Thyroid gland (tissue), 4 donors: ENCODE measurements around the gene OGDH. TPM values are rescaled to one million over a fixed set of nuclear protein-coding genes. Genes with fewer than 3 reads are reported as not detected.

ENCODE experiments used
- DNase-seq, 2 donors: peaks; one replicate each; pipeline ENCODE4 v3.0.0-alpha.2; 2019
- H3K27ac ChIP-seq, 3 donors: fragments of 200-600 bp; sonication (generic); 1 replicate in 2 of 3; 2 replicates in 1 of 3; pipeline ENCODE4 v1.5.1; 2016 to 2019; ENCODE audit warnings: mild to moderate bottlenecking in 1 of 3, moderate library complexity in 1 of 3
- H3K27me3 ChIP-seq: fragments of 200-600 bp; sonication (generic); one replicate; pipeline ENCODE4 v1.5.1; 2019
- H3K36me3 ChIP-seq, 2 donors: fragments of 200-600 bp; sonication (generic); one replicate each; pipeline ENCODE4 v1.5.1; 2016 to 2019
- H3K4me1 ChIP-seq, 2 donors: fragments of 200-600 bp; sonication (generic); one replicate each; pipeline ENCODE4 v1.5.1; 2017 to 2019
- H3K4me3 ChIP-seq, 3 donors: fragments of 200-600 bp; sonication (generic); replicated peaks in 1 of 3; 1 replicate in 2 of 3; 2 replicates in 1 of 3; pipeline ENCODE4 v1.5.1; 2016; ENCODE audit warnings: mild to moderate bottlenecking in 1 of 3
- H3K9me3 ChIP-seq: fragments of 200-600 bp; sonication (generic); one replicate; pipeline ENCODE4 v1.5.1; 2017
- POLR2A ChIP-seq, 2 donors: fragments of 450-650 bp; IDR thresholded peaks; one replicate each; pipeline ENCODE4 v1.6.1; 2017; ENCODE audit warnings: antibody characterized with exemption in 2 of 2, mild to moderate bottlenecking in 2 of 2, moderate library complexity in 1 of 2
- WGBS, 2 donors: methylation state at CpG; one replicate each; pipeline ENCODE4 v1.1.5; 2017; 5-methylcytosine and 5-hydroxymethylcytosine counted together
- intact Hi-C: fragments of 100-400 bp; cut with DNase I; formaldehyde crosslinking; loops from one replicate; pipeline ENCODE4 v1.15.1; 2023
- total RNA-seq, 4 donors: library from RNA; depleted of rRNA; stranded (reverse); fragments of >200 nt; gene quantifications; one replicate each; pipeline ENCODE4 v1.2.3, GENCODE V29; 2016
- TF ChIP-seq, protein P1 (sequence below), 6 experiments: fragments of 200-600 bp in 3 of 6; fragments of 450-650 bp in 3 of 6; sonication (generic) in 3 of 6; IDR thresholded peaks; one replicate each; pipeline ENCODE4 v1.5.1; 2016 to 2019; ENCODE audit warnings: antibody characterized with exemption in 6 of 6, mild to moderate bottlenecking in 2 of 6, inconsistent platforms in 1 of 6, moderate library complexity in 1 of 6

Gene OGDH
- total RNA-seq, 4 donors from 2014 or later, result 108 to 325 (median 201) TPM

DNA sequence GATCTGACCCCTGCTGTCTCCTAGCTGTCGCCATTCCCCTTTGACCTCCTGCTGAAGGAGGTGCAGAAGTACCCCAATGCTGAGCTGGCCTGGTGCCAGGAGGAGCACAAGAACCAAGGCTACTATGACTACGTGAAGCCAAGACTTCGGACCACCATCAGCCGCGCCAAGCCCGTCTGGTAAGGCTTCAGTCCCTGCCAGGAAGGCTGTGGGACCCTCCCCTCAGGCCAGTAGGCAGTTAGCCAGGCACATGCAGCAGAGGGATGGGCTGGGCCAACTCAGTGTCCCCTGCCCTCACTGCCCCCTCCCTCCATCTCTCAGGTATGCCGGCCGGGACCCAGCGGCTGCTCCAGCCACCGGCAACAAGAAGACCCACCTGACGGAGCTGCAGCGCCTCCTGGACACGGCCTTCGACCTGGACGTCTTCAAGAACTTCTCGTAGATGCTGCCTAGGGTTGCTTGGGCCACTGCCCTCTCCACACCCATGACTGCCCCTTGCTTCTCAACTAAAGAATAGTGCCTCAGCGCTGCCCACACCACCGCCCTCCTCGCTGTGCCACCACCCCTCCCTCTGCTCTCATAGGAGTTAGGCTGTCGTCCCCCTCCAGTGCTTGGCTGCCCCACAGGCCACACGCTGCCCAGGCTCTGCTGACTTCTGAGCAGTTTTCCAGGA lies 101.3 kb downstream of the OGDH start:
- Histone ChIP-seq H3K4me3 (no peak overlapping the region), H3K4me1 (peaks cover 7 to 11% of the 10 kb centered on the region in 2 donors), H3K9me3 (no peaks in the 10 kb centered on the region), H3K36me3 (peaks cover 27 to 30% of the 10 kb centered on the region in 2 donors), H3K27me3 (no peaks in the 10 kb centered on the region), H3K27ac (peak overlapping the region in 1 of 3 donors; percentile 12)
- WGBS, 2 donors, result 94 to 96% methylated on average over 11 to 19 of the region's 21 CpGs
- TF ChIP-seq POLR2A (IDR thresholded peaks at IDR 0.05), result no peak
- TF ChIP-seq, protein P1, sequence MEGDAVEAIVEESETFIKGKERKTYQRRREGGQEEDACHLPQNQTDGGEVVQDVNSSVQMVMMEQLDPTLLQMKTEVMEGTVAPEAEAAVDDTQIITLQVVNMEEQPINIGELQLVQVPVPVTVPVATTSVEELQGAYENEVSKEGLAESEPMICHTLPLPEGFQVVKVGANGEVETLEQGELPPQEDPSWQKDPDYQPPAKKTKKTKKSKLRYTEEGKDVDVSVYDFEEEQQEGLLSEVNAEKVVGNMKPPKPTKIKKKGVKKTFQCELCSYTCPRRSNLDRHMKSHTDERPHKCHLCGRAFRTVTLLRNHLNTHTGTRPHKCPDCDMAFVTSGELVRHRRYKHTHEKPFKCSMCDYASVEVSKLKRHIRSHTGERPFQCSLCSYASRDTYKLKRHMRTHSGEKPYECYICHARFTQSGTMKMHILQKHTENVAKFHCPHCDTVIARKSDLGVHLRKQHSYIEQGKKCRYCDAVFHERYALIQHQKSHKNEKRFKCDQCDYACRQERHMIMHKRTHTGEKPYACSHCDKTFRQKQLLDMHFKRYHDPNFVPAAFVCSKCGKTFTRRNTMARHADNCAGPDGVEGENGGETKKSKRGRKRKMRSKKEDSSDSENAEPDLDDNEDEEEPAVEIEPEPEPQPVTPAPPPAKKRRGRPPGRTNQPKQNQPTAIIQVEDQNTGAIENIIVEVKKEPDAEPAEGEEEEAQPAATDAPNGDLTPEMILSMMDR (IDR thresholded peaks at IDR 0.05), result no peak
- intact Hi-C loops, result no loop called here
- no peak for DNase-seq

DNA sequence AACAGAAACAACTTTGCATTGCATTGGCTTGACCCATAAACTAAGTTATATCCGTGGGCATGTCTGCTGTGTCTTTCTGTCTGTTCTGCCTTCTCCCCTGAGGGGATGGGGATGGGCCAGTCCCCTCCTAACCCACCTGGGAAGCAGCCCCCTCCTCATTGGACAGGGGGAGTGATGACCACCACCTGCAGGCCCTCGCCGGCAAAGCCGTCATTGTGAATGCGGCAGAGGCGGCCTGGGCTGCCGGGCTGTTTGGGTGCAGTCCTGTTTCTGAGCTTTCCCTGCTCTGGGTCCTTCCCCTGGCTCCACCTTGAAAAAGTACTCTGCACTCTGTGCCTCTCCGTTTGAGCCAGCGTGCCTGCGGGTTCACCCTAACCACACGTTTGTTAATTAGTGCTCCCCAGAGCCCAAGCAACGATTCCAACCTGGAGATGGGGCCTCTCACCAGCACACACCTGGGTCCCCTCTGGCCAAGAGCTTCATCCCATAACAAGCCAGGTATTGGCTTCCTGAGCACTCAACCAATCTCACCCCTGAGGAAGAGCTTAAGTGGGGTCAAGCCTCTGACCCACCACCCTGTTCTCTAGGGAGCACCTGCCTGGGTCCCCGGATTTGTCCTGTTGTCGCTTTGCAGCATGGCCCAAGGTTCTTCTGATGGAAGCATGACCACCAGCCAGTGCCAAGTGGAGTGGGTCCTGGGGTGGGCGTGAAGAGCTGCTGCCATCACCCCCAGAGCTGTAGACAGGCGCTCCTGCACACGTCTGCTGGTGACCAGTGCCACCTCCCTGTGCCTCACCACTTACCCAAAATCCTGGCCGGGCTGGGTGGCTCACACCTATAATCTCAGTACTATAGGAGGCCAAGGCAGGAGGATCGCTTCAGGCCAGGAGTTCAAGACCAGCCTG lies 102.8 kb downstream of the OGDH start:
- Histone ChIP-seq H3K27ac (no peak overlapping the region), H3K4me1 (peaks cover 7 to 9% of the 10 kb centered on the region in 2 donors), H3K27me3 (no peaks in the 10 kb centered on the region), H3K36me3 (peaks cover 27 to 30% of the 10 kb centered on the region in 2 donors), H3K9me3 (no peaks in the 10 kb centered on the region), H3K4me3 (no peak overlapping the region)
- no peak for DNase-seq
- intact Hi-C loops, result no loop called here
- 88 to 90% methylated on average over 18 to 19 of the region's 19 CpGs for WGBS, 2 donors
- TF ChIP-seq, protein P1 (IDR thresholded peaks at IDR 0.05), result no peak
- no peak for TF ChIP-seq POLR2A (IDR thresholded peaks at IDR 0.05)

DNA sequence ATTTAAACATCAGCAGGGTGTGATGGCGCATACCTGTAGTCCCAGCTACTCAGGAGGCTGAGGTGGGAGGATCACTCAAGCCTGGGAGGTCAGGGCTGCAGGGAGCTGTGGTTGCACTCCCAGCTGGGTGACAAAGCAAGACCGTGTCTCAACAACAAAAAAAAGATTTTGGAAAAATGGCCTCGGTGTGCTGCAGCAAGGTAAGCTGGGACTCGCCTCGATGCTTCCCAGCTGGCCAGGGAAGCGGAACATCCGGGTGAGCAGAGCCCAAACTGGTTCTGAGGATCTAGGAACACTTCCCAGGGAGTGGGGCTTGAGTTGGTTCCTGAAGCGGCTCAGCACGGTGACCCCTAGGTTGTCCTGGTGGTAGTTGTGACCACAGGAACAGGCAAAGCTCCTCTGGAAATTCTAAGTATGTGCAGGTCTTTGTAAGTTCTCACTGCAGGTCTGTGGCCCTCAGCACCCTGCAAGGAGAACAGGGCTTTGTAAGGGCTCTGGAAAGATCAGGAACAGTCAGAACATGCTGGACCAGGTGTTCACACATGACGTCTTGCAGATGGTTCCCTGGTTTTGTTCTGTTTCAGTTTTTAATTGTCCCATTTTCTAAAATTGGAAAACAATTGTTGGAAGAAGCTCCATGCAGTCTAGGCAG lies 103.6 kb downstream of the OGDH start:
- TF ChIP-seq, protein P1 (IDR thresholded peaks at IDR 0.05), result no peak
- no peak for TF ChIP-seq POLR2A (IDR thresholded peaks at IDR 0.05)

DNA sequence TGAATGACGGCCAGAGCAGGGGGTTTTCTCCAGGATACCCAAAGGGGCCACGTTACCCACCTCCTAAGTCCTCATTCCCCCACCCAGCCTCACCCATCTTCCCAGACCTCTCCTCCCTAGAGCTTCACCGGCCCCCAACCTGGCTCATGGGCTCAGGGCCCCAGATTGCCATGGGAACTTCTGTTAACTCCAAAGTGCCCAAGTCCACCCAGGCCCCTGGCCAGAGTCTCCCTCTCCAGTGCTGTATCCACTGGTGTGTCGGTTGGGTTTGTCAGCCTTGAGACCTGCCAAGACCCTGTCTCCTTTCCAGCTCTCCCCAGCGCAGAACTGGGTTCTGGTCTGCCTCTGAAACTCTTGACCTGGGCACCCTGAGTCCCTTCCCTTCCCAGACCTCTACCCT lies 105.1 kb downstream of the OGDH start:
- no peaks in the 10 kb centered on the region for H3K9me3 ChIP-seq
- no peak overlapping the region for H3K27ac ChIP-seq
- DNase-seq, result no peak
- no peaks in the 10 kb centered on the region for H3K27me3 ChIP-seq
- no peak overlapping the region for H3K4me3 ChIP-seq
- peaks cover 27 to 30% of the 10 kb centered on the region in 2 donors for H3K36me3 ChIP-seq
- intact Hi-C loops, result no loop called here
- no peak for TF ChIP-seq POLR2A (IDR thresholded peaks at IDR 0.05)
- TF ChIP-seq, protein P1 (IDR thresholded peaks at IDR 0.05), result no peak
- WGBS, 2 donors, result 75 to 79% methylated on average over 5 of the region's 5 CpGs
- peaks cover 7 to 8% of the 10 kb centered on the region in 2 donors for H3K4me1 ChIP-seq

More for the DNA sequence above, 103.6 kb downstream of the OGDH start:
- 87 to 90% methylated on average over 10 of the region's 10 CpGs for WGBS, 2 donors
- no peak overlapping the region for H3K27ac ChIP-seq
- H3K4me3 ChIP-seq, result no peak overlapping the region
- no peaks in the 10 kb centered on the region for H3K9me3 ChIP-seq
- no peaks in the 10 kb centered on the region for H3K27me3 ChIP-seq
- peaks cover 7 to 9% of the 10 kb centered on the region in 2 donors for H3K4me1 ChIP-seq
- H3K36me3 ChIP-seq, result peaks cover 27 to 30% of the 10 kb centered on the region in 2 donors
- no peak for DNase-seq
- intact Hi-C loops, result no loop called here
